Activated naive CD8-positive, alpha-beta T cell treated with anti-CD3 and anti-CD28 coated beads, Interleukin-2, amount 10 ng/mL, durations not matched to agents 7 days and 5 days (primary cell): ENCODE measurements around the gene PCNX3. TPM values are rescaled to one million over a fixed set of nuclear protein-coding genes. Genes with fewer than 3 reads are reported as not detected.

ENCODE experiments used
- ATAC-seq: fragments of 150-1000 bp; cut with Tn5 transposase; one replicate; pipeline ENCODE4 v1.10.0; 2021; ENCODE audit warnings: low read depth, moderate library complexity
- POLR2A ChIA-PET: fragments of 350-600 bp; sonication (Branson Sonifier 250); formaldehyde crosslinking; loops from one replicate; lab custom pipeline; 2021; ENCODE audit warnings: antibody characterized with exemption; lab: Charles Lee
- DNase-seq: peaks from one replicate; pipeline ENCODE4 v3.0.0; 2021
- H3K27ac Mint-ChIP-seq: one replicate; pipeline ENCODE4 v1.8.0; 2022; ENCODE audit warnings: mild to moderate bottlenecking, mixed read lengths
- H3K27me3 Mint-ChIP-seq: one replicate; pipeline ENCODE4 v1.8.0; 2022; ENCODE audit warnings: mild to moderate bottlenecking, moderate library complexity, mixed read lengths
- H3K36me3 Mint-ChIP-seq: one replicate; pipeline ENCODE4 v1.8.0; 2021; ENCODE audit warnings: mild to moderate bottlenecking, mixed read lengths
- H3K4me1 Mint-ChIP-seq: one replicate; pipeline ENCODE4 v1.8.0; 2021; ENCODE audit warnings: mixed read lengths
- H3K4me3 Mint-ChIP-seq: one replicate; pipeline ENCODE4 v1.8.0; 2022; ENCODE audit warnings: mild to moderate bottlenecking, moderate library complexity, mixed read lengths
- H3K9me3 Mint-ChIP-seq: one replicate; pipeline ENCODE4 v1.8.0; 2021; ENCODE audit warnings: mixed read lengths
- total RNA-seq, 2 experiments: library from RNA; stranded (reverse); gene quantifications; one replicate each; pipeline ENCODE4 v1.2.3, GENCODE V29; 2021

The PCNX3 gene
- total RNA-seq, 2 experiments from 2014 or later: 57.2 to 60.2 TPM

DNA sequence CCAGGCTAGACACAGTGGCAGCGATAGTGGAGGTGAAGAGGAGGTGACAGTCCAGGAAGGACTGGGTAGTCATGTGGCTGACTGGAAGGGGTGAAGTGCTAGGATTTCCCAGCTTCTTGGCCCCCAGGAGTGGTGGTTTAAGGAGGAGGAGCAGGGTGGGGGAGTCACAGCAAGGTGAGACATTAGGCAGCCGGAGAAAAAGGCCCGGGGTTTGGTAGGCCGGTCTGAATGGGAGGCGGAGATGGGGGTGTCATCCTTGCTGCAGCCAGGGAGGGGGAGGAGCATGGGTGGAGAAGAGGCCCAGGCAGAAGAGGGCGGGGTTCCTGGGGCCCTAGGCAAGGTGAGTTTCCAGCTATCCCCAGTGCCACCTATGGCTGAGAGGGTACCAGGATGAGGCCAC lies 28.4 kb downstream of the PCNX3 start:
- H3K36me3 Mint-ChIP-seq: peaks cover 18% of the 10 kb centered on the region
- DNase-seq (no peak), ATAC-seq (no peak)
- H3K9me3 Mint-ChIP-seq: no peaks in the 10 kb centered on the region
- peaks cover 31% of the 10 kb centered on the region for H3K4me1 Mint-ChIP-seq
- no peaks in the 10 kb centered on the region for H3K27me3 Mint-ChIP-seq
- peak overlapping the region; percentile 74 for H3K27ac Mint-ChIP-seq
- POLR2A ChIA-PET: interaction anchor here (9.3 kb wide), 1 partner anchor 8 kb away, joined by 182 read pairs; no protein-coding TSS in a partner anchor
- H3K4me3 Mint-ChIP-seq: no peak overlapping the region

DNA sequence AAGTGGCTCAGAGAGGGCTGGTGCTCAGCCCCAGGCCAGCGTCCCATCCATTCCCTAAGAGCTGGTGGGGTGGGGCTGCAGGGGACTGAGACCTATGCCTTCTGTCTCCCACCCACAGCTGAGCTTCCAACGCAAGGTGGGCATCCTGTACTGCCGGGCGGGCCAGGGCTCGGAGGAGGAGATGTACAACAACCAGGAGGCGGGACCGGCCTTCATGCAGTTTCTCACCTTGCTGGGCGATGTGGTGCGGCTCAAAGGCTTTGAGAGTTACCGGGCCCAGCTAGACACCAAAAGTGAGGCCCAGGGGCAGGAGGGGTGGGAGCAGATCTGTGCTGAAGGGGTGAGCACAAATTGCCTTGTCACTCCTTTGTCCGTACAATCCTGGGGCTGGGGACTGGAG lies 29.3 kb downstream of the PCNX3 start:
- Mint-ChIP-seq H3K9me3 (no peaks in the 10 kb centered on the region), H3K36me3 (peaks cover 20% of the 10 kb centered on the region), H3K27me3 (no peaks in the 10 kb centered on the region), H3K4me1 (peaks cover 24% of the 10 kb centered on the region), H3K4me3 (no peak overlapping the region), H3K27ac (no peak overlapping the region)
- POLR2A ChIA-PET: interaction anchor here (1.3 to 9.3 kb wide), 2 partner anchors 7 to 13 kb away, joined by 3 to 182 read pairs; no protein-coding TSS in a partner anchor
- DNase-seq (no peak), ATAC-seq (no peak)

DNA sequence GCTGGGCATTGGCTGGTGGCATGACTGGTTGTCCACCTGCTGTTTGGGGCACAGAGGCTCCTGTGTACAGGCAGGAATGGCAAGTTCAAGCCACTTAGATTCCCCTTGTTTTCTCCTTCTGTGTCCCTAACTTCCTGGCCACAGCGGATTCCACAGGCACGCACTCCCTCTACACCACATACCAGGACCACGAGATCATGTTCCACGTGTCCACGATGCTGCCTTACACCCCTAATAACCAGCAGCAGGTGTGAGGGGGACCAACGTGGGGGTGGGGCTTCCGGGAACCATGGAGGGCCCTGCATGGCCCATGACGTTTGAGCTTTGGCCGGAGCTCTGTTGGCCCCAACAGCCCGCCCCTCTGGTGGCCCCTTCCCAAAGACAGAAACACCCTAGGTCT lies 30.1 kb downstream of the PCNX3 start:
- Mint-ChIP-seq H3K36me3 (peaks cover 15% of the 10 kb centered on the region), H3K9me3 (no peaks in the 10 kb centered on the region), H3K27me3 (no peaks in the 10 kb centered on the region), H3K27ac (no peak overlapping the region), H3K4me3 (no peak overlapping the region), H3K4me1 (peaks cover 20% of the 10 kb centered on the region)
- ATAC-seq (no peak), DNase-seq (no peak)
- POLR2A ChIA-PET: interaction anchor here (1.3 to 9.3 kb wide), 2 partner anchors 7 to 12 kb away, joined by 3 to 182 read pairs; no protein-coding TSS in a partner anchor

DNA sequence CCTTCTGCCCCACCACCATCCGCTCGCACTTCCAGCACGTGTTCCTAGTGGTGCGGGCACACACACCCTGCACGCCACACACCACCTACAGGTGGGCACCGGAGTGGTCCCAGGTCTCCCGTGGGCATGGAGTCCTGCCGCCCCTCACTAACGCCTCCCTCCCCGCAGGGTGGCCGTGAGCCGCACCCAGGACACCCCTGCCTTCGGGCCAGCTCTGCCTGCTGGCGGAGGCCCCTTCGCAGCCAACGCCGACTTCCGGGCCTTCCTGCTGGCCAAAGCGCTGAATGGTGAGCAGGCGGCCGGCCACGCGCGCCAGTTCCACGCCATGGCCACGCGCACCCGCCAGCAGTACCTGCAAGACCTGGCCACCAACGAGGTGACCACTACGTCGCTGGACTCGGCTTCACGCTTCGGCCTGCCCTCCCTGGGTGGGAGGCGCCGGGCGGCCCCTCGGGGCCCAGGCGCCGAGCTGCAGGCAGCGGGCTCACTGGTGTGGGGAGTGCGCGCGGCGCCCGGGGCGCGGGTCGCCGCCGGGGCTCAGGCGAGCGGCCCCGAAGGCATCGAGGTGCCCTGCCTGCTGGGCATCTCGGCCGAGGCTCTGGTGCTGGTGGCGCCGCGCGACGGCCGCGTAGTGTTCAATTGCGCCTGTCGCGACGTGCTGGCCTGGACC lies 30.8 kb downstream of the PCNX3 start:
- DNase-seq (no peak), ATAC-seq (no peak)
- H3K36me3 Mint-ChIP-seq: peaks cover 15% of the 10 kb centered on the region
- H3K4me3 Mint-ChIP-seq: no peak overlapping the region
- H3K4me1 Mint-ChIP-seq: peaks cover 20% of the 10 kb centered on the region
- no peak overlapping the region for H3K27ac Mint-ChIP-seq
- no peaks in the 10 kb centered on the region for H3K27me3 Mint-ChIP-seq
- POLR2A ChIA-PET: no interaction called here
- no peaks in the 10 kb centered on the region for H3K9me3 Mint-ChIP-seq

DNA sequence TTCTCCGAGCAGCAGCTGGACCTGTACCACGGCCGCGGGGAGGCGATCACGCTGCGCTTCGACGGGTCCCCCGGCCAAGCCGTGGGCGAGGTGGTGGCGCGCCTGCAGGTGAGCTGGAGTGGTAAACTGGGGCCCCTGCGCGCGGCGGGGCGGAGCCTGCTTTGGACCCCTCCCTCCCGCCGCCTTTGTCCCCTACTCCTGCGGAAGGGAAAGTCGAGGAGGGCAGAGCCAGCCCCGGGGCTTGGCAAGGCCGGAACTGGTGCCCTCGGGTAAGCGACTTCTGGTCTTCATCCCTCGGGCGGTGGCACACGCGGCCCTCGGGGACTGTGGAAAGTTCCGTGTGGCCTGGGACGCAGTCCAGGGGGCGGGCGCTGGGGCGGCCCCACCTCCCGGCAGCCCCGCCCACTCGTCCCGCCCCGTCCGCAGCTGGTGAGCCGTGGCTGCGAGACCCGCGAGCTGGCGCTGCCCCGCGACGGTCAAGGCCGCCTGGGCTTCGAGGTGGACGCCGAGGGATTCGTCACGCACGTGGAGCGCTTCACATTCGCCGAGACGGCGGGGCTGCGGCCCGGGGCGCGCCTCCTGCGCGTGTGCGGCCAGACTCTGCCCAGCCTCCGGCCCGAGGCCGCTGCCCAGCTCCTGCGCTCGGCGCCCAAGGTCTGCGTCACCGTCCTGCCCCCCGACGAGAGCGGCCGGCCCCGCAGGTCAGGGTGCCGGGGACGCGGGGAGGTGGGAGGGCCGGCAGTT lies 31.6 kb downstream of the PCNX3 start:
- H3K4me3 Mint-ChIP-seq: no peak overlapping the region
- H3K4me1 Mint-ChIP-seq: peaks cover 22% of the 10 kb centered on the region
- H3K9me3 Mint-ChIP-seq: no peaks in the 10 kb centered on the region
- peaks cover 10% of the 10 kb centered on the region for H3K36me3 Mint-ChIP-seq
- H3K27ac Mint-ChIP-seq: no peak overlapping the region
- DNase-seq (no peak), ATAC-seq (no peak)
- POLR2A ChIA-PET: interaction anchor here (0.6 kb wide), 1 partner anchor 213 kb away, joined by 4 read pairs; the partner anchor contains the start of gene MUS81
- no peaks in the 10 kb centered on the region for H3K27me3 Mint-ChIP-seq

DNA sequence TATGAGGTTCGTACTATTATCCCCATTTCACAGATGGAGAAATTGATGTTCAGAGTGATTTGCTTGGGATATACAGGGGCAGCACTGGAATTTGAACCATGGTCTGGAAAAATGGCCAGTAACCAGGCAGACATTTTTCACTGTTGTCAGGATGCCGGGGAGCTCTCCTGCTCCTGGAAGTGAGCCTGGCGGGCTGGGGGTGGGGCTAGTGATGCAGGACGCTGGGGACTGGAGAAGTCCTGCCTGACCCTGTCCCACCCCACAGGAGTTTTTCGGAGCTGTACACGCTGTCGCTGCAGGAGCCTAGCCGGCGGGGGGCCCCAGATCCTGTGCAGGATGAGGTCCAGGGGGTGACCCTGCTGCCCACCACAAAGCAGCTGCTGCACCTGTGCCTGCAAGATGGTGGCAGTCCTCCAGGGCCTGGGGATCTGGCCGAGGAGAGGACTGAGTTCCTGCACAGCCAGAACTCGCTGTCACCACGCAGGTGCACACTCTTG lies 33.5 kb downstream of the PCNX3 start:
- peaks cover 8% of the 10 kb centered on the region for H3K36me3 Mint-ChIP-seq
- no peak for ATAC-seq
- H3K4me1 Mint-ChIP-seq: peaks cover 26% of the 10 kb centered on the region
- POLR2A ChIA-PET: interaction anchor here (1.2 to 8.8 kb wide), 2 partner anchors 8 to 23 kb away, joined by 3 to 182 read pairs; partner anchors contain the start of gene SIPA1
- no peaks in the 10 kb centered on the region for H3K9me3 Mint-ChIP-seq
- no peak overlapping the region for H3K27ac Mint-ChIP-seq
- DNase-seq: no peak
- no peaks in the 10 kb centered on the region for H3K27me3 Mint-ChIP-seq
- H3K4me3 Mint-ChIP-seq: no peak overlapping the region

DNA sequence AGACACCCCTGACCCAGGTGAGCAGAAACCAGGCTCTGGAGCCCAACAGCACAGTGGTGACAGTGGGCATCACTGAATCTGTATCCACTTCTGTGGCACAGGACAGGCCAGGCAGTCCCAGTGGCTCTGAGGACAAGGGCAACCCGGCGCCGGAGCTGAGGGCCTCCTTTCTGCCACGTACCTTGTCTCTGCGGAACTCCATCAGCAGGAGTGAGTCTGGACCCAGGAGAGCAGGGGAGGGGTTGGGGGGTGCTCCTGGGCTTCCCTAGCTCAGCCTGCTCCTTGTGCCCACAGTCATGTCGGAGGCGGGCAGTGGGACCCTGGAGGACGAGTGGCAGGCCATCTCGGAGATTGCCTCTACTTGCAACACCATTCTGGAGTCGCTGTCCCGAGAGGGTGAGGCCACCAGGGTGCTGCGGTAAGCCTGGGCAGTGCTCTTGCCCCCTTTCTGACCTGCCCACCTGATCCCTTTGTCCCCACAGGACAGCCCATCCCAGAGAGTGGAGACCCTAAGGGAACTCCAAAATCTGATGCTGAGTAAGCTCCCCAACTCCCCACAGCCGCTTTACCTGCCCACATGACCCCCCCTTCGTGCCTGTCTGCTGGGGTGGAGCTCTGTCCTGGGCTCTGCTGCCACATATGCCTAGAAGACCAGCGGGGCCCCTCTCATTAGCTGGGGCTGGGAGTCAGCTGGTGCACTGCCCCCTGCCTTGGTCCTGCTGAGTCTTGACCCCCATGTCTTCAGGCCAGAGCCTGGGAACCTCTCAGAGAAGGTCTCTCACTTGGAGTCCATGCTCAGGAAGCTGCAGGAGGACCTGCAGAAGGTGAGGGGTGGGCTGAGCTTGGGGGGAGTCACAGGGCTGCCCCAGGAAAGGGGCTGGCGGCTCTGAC lies 34.3 kb downstream of the PCNX3 start:
- H3K9me3 Mint-ChIP-seq: no peaks in the 10 kb centered on the region
- DNase-seq (peak; percentile 34), ATAC-seq (no peak)
- peaks cover 11% of the 10 kb centered on the region for H3K36me3 Mint-ChIP-seq
- H3K4me1 Mint-ChIP-seq: peaks cover 25% of the 10 kb centered on the region
- no peak overlapping the region for H3K4me3 Mint-ChIP-seq
- no peaks in the 10 kb centered on the region for H3K27me3 Mint-ChIP-seq
- H3K27ac Mint-ChIP-seq: no peak overlapping the region
- POLR2A ChIA-PET: interaction anchor here (1.2 to 8.8 kb wide), 2 partner anchors 9 to 23 kb away, joined by 3 to 182 read pairs; partner anchors contain the start of gene SIPA1

DNA sequence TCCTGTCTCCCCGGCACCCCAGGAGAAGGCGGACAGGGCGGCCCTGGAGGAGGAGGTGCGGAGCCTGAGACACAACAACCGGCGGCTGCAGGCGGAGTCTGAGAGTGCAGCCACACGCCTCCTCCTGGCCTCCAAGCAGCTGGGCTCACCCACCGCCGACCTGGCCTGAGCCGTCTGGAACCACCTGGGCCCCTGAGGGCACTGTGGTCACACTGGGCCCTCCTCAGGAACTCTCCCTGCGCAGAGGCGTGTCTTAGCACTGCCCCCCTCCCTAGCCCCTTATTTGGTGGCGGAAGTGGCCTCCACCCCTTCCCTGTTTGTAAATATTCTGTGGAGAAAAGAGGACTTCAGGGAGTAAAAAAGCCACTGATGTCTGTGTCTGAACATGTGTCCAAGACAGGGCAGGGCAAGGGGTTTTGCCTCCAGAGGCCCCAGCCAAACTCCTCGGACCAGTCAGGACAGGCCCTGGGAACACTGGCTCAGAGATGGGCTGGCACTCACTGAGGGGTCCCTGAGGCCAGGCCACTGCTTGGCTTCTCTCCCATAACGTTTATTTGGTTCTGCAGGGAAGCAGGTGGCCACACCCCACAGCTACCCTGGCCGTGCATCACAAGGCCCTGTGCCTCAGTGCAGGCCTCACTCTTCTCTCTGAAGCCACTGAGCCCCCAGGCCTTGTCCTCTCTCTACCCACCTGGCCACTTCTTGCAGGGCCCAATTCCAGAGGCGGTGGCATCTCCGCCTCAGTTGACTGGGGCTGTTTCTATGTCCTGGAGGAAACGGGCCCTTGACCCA lies 35.2 kb downstream of the PCNX3 start:
- ATAC-seq (no peak), DNase-seq (peak; percentile 37)
- POLR2A ChIA-PET: interaction anchor here (8.8 kb wide), 1 partner anchor 10 kb away, joined by 182 read pairs; the partner anchor contains the start of gene SIPA1
- H3K4me1 Mint-ChIP-seq: peaks cover 28% of the 10 kb centered on the region
- H3K4me3 Mint-ChIP-seq: no peak overlapping the region
- H3K27ac Mint-ChIP-seq: no peak overlapping the region
- H3K36me3 Mint-ChIP-seq: peaks cover 14% of the 10 kb centered on the region
- no peaks in the 10 kb centered on the region for H3K27me3 Mint-ChIP-seq
- no peaks in the 10 kb centered on the region for H3K9me3 Mint-ChIP-seq

DNA sequence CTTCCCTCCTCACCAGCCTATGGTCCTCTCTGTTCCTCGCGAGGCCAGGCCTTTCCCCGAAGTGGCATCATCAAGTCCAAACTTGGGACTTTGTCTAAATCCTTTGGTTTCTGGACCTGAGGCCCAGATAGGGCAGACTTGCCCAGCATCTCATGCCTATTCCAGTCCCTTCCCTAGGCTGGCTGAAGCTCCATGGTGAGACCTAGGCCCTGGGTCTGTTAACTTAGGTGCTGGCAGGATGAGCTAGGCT lies 35.7 kb downstream of the PCNX3 start:
- POLR2A ChIA-PET: interaction anchor here (3.9 to 8.8 kb wide), 2 partner anchors 10 to 11 kb away, joined by 57 to 182 read pairs; partner anchors contain the start of genes RELA and SIPA1
- H3K27me3 Mint-ChIP-seq: no peaks in the 10 kb centered on the region
- no peak for ATAC-seq
- H3K36me3 Mint-ChIP-seq: peaks cover 16% of the 10 kb centered on the region
- H3K4me1 Mint-ChIP-seq: peaks cover 29% of the 10 kb centered on the region
- H3K27ac Mint-ChIP-seq: peak overlapping the region; percentile 78
- peak overlapping the region; percentile 75 for H3K4me3 Mint-ChIP-seq
- H3K9me3 Mint-ChIP-seq: no peaks in the 10 kb centered on the region
- DNase-seq: no peak

DNA sequence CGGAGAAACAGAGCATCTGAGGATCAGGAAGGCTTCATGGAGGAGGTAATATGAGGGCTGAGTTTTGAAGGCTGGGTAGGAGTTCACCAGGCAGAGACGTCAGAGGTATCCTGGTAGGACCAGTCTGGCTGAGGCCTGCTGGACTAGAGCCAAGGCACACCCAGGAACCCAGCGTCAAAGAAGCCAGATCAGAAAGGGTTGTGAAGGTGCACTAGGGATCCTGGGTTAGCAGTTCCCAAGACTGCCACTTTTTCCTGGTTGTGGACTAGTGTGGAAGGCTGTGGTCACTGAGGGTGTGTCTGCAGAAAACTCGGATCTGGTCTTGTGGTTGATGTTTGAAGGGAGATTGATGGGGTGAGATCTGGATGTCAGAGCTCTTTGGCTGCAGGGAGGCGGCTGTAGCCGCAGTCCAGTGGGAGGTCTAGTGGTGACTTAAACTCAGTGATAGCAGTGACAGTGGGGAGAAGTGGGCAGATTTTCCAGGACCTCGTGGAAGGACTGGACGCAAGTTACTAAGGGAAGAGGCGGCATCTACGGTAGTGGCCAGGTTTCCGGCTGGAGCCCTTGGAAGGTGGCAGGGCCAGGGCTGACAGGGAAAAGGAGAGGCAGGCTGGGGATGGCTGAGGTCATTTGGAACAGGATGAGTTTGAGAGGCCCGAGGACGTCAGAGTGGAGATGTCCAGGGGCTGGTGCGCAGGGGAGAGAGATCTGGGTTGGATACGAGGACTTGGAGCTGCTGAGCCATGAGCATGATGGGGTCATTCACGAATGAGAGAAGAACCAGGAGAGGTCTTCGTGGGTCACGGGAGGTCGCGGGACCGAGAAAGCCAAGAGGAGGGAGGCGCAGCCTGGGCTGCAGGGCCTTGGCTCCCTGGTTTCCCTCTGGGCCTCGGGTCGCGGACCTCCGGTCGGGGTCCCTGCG lies 36.3 kb downstream of the PCNX3 start:
- no peaks in the 10 kb centered on the region for H3K27me3 Mint-ChIP-seq
- POLR2A ChIA-PET: interaction anchor here (0.5 to 8.8 kb wide), 8 partner anchors 10 to 1641 kb away, joined by 3 to 182 read pairs (median 6); partner anchors contain the start of genes MAP3K11, PCNX3, RELA and SIPA1
- no peak for DNase-seq

DNA sequence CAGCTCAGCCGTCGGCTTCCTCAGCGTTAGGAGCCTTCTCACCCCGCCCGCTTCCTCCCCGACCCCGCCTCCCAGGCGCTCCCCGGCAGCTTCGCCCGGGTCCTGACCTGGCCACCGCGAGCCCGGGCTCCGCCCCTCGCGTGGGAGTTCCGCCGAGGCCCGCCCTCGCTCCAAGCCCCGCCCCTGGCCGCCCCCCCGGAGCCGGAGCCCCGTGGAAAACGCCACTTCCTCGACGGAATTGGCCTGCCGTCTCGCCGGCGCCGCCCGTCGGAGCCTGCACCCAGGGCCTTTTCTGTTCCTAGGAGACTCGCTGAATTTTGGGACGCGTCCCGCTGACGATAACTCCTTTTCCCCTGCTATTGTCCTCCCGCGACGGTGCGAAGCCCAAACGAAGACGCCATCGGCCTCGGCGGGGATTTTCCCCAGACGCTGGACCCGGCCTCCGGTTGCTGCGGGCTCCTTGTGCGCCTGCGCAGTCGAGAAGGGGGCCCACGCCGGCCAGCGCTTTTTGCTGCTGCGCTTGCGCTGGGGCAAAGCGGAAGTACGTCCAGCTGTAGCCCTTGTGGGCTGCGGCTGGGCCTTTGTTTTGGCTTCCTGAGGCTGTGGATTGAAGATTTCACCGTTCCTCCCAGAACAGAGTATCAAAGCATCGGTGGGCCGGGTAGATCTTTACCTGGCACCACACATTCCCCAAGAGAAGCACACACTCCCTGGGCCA lies 37.1 kb downstream of the PCNX3 start:
- no peaks in the 10 kb centered on the region for H3K9me3 Mint-ChIP-seq
- peaks cover 36% of the 10 kb centered on the region for H3K4me1 Mint-ChIP-seq
- POLR2A ChIA-PET: interaction anchor here (0.6 to 8.8 kb wide), 13 partner anchors 10 to 269 kb away, joined by 3 to 182 read pairs (median 4); partner anchors contain the start of genes KAT5, MAP3K11, PCNX3 and RELA
- peaks cover 19% of the 10 kb centered on the region for H3K36me3 Mint-ChIP-seq
- DNase-seq (peak; percentile 99), ATAC-seq (peak; percentile 88)
- H3K4me3 Mint-ChIP-seq: peak overlapping the region; percentile 90
- H3K27ac Mint-ChIP-seq: peak overlapping the region; percentile 92
- H3K27me3 Mint-ChIP-seq: no peaks in the 10 kb centered on the region

More for the DNA sequence above, 36.3 kb downstream of the PCNX3 start:
- Mint-ChIP-seq H3K4me3 (peak overlapping the region; percentile 75), H3K36me3 (peaks cover 18% of the 10 kb centered on the region), H3K9me3 (no peaks in the 10 kb centered on the region), H3K27ac (peak overlapping the region; percentile 78), H3K4me1 (peaks cover 33% of the 10 kb centered on the region)
- ATAC-seq: no peak
